ENCODE results near the gene PRX. TPM values are rescaled to one million over a fixed set of nuclear protein-coding genes. Genes with fewer than 3 reads are reported as not detected.

Gene PRX
- total RNA-seq, 1 donor from 2014 or later: 0.96 TPM

DNA sequence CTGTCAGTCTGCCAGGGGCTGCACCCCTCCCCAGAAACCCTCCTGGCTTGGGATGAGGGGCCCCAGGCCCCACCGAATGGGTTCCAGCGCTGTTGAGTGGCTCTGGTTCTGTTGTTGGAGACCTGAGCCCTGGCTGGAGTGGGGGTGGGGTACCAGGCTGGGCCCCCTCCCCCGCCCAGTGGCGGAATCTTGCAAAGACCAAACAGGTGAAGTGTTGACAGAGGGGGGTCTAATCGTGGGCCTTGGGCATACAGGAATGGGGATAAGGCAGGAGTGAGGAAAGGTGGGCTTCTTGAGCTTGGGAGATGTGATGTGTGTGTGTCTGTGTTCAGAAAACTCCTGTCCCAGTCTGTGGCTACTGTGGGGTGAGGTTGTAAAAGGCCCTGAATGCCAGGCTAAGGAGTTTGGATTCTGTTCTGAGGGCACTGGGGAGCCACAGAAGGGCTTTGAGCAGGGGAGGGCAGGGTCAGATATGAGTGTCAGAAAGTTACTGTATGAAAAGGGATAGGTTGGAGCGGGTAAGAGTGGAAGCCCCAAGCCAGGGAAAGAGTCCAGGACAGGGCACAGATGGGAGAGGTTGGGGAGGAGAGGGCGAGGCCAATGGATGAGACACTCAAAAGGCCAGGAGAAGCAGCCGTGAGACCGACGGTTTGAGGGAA is 23.0 kb downstream of the PRX start, which contains the start of gene HIPK4:
TSS of gene HIPK4 (minus strand) at position 98 of the 659 bp plus-strand sequence. CDS start 279 bp downstream, outside the sequence.
- TF ChIP-seq, protein P1, sequence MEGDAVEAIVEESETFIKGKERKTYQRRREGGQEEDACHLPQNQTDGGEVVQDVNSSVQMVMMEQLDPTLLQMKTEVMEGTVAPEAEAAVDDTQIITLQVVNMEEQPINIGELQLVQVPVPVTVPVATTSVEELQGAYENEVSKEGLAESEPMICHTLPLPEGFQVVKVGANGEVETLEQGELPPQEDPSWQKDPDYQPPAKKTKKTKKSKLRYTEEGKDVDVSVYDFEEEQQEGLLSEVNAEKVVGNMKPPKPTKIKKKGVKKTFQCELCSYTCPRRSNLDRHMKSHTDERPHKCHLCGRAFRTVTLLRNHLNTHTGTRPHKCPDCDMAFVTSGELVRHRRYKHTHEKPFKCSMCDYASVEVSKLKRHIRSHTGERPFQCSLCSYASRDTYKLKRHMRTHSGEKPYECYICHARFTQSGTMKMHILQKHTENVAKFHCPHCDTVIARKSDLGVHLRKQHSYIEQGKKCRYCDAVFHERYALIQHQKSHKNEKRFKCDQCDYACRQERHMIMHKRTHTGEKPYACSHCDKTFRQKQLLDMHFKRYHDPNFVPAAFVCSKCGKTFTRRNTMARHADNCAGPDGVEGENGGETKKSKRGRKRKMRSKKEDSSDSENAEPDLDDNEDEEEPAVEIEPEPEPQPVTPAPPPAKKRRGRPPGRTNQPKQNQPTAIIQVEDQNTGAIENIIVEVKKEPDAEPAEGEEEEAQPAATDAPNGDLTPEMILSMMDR (IDR thresholded peaks at IDR 0.05; ENCODE audit: unreplicated experiment): no peak
- DNase-seq (ENCODE audit: low spot score, unreplicated experiment): no peak
- no peaks in the 10 kb centered on the region for H3K27me3 Mint-ChIP-seq
- no peak within 1 kb of the TSS for H3K27ac Mint-ChIP-seq
- H3K4me3 Mint-ChIP-seq (ENCODE audit: low read depth): no peak within 1 kb of the TSS
- H3K9me3 Mint-ChIP-seq (ENCODE audit: low read depth): no peaks in the 10 kb centered on the region
- peaks cover 7% of the 10 kb centered on the region for H3K4me1 Mint-ChIP-seq (ENCODE audit: low read depth)
- H3K36me3 Mint-ChIP-seq (ENCODE audit: insufficient read depth): no peaks in the 10 kb centered on the region

DNA sequence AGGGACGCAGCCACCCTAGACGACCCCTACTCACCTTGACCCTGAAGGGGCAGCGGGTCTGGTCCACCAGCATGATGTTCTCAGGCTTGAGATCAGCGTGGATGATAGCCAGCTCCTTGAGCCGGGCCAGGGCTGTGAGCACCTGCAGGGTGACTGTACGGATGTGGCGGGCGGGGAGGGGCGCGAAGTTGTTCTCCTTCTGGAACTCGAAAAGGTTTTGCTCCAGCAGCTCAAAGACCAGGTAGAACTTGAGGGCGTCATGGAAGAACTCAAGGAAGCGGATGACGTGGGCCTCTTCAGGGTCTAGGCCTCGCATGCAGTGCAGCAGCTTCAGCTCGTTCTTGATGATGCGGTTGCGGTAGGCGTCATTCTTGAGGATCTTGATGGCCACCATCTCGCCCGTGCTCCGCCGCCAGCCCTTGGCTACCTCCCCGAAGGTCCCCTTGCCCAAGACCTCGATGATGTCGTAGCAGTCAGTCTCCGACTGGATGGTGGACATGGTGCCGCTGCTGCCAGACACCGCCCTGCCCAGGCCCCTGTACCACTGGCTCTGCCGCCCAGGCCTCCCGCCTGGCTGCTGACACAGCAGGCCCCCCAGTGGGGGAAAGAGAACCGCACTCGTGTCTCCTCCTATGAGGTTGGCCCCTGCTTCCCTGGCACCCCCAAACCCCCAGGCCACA is 23.6 kb downstream of the PRX start:
- TF ChIP-seq, protein P1 (IDR thresholded peaks at IDR 0.05; ENCODE audit: unreplicated experiment): no peak
- no peak for DNase-seq (ENCODE audit: low spot score, unreplicated experiment)
- Mint-ChIP-seq H3K27me3 (no peaks in the 10 kb centered on the region), H3K4me1 (ENCODE audit: low read depth) (peaks cover 7% of the 10 kb centered on the region), H3K36me3 (ENCODE audit: insufficient read depth) (no peaks in the 10 kb centered on the region), H3K4me3 (ENCODE audit: low read depth) (no peak overlapping the region), H3K9me3 (ENCODE audit: low read depth) (no peaks in the 10 kb centered on the region), H3K27ac (no peak overlapping the region)

DNA sequence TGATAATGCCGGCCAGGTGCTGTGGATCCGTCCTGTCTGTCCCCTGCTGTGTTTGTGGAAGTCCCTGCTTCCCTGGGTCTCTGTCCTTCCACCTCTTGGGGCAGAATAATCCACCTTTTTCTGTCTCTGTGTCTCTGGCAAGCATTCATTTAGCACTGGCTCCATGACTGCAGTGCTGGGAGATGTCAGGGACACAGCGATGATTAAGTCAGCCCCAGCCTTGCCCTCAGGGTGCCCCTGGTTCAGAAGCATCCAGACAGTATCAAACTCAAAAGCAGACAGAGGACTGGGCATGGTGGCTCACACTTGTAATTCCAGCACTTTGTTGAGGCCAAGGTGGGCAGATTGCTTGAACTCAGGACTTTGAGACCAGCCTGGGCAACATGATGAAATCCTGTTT is 24.7 kb downstream of the PRX start:
- Mint-ChIP-seq H3K9me3 (ENCODE audit: low read depth) (no peaks in the 10 kb centered on the region), H3K4me1 (ENCODE audit: low read depth) (peaks cover 7% of the 10 kb centered on the region), H3K36me3 (ENCODE audit: insufficient read depth) (no peaks in the 10 kb centered on the region), H3K27ac (no peak overlapping the region), H3K4me3 (ENCODE audit: low read depth) (no peak overlapping the region), H3K27me3 (no peaks in the 10 kb centered on the region)
- DNase-seq (ENCODE audit: low spot score, unreplicated experiment): no peak
- TF ChIP-seq, protein P1 (IDR thresholded peaks at IDR 0.05; ENCODE audit: unreplicated experiment): no peak

DNA sequence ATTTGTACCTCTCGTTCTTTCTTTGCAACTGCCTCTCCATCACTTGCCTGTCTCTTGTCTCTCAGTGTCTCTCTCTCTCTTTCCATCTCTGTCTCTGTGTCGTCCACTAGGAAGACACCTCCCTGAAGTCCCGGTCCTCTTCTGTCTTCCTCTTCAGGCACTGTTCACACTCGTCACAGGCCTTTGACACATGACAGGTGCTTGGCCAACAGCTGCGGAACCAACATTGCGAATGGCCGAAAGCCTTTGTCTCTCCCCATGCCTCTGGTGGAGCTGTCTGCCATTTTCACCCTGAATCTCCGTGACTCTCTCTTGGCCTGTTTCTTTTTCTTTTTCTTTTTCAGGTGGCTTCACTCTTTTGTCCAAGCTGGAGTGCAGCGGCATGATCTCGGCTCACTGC is 26.0 kb downstream of the PRX start:
- H3K9me3 Mint-ChIP-seq (ENCODE audit: low read depth): no peaks in the 10 kb centered on the region
- no peak for DNase-seq (ENCODE audit: low spot score, unreplicated experiment)
- no peak overlapping the region for H3K27ac Mint-ChIP-seq
- H3K4me3 Mint-ChIP-seq (ENCODE audit: low read depth): no peak overlapping the region
- no peaks in the 10 kb centered on the region for H3K36me3 Mint-ChIP-seq (ENCODE audit: insufficient read depth)
- peaks cover 3% of the 10 kb centered on the region for H3K4me1 Mint-ChIP-seq (ENCODE audit: low read depth)
- H3K27me3 Mint-ChIP-seq: no peaks in the 10 kb centered on the region
- TF ChIP-seq, protein P1 (IDR thresholded peaks at IDR 0.05; ENCODE audit: unreplicated experiment): no peak

DNA sequence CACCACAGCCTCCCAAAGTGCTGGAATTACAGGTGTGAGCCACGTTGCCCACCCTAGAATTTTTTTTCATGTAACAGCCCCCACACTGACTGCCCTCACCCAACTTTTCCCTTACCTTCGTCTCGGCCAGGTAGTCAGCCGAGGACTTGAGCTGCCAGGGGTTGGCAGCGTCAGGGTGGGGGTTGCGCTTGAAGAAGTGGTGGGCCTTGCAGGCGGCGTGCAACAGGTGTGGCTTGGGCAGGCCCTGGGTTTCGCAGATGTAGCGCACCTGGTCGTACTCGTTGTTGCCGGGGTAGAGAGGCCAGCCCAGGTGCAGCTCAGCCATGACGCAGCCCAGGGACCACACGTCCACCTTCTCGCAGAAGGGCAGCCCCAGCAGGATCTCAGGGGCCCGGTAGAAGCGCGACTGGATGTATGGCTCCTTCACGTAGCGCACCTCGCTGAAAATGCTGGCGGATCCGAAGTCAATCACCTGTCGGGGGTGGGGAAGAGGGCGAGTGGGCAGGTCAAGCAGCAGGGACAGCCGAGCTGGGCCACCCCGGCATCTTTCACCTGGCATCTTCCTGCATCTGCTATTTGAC is 29.4 kb downstream of the PRX start:
- DNase-seq (ENCODE audit: low spot score, unreplicated experiment): no peak
- Mint-ChIP-seq H3K4me3 (ENCODE audit: low read depth) (no peak overlapping the region), H3K36me3 (ENCODE audit: insufficient read depth) (no peaks in the 10 kb centered on the region), H3K27me3 (no peaks in the 10 kb centered on the region), H3K4me1 (ENCODE audit: low read depth) (no peaks in the 10 kb centered on the region), H3K27ac (no peak overlapping the region), H3K9me3 (ENCODE audit: low read depth) (no peaks in the 10 kb centered on the region)
- TF ChIP-seq, protein P1 (IDR thresholded peaks at IDR 0.05; ENCODE audit: unreplicated experiment): no peak

Measured in progenitor cell of endocrine pancreas (in vitro differentiated cells).